GM19372 (cell line): ENCODE results near the gene SULF2.

Experiments
- ATAC-seq: cut with Tn5 transposase; IDR thresholded peaks from one replicate; pipeline ENCODE4 v1.9.1; 2021; ENCODE audit warnings: mild to moderate bottlenecking, low read depth, moderate library complexity; ENCODE audit not compliant: unreplicated experiment

The SULF2 gene

GRCh38 chr20:47661714-47662113 lies 123.6 kb downstream of the SULF2 start:
- ATAC-seq = no peak

- ATAC-seq = no peak
Observed at GRCh38 chr20:47660983-47661700, 124.1 kb downstream of the SULF2 start.

GRCh38 chr20:47660602-47660905 lies 124.7 kb downstream of the SULF2 start:
- no peak for ATAC-seq

- no peak for ATAC-seq
Observed at GRCh38 chr20:47659904-47660601, 125.2 kb downstream of the SULF2 start.

- ATAC-seq = no peak
Observed at GRCh38 chr20:47656318-47656717, 129.0 kb downstream of the SULF2 start.

GRCh38 chr20:47655635-47656034 lies 129.6 kb downstream of the SULF2 start:
- no peak for ATAC-seq

- ATAC-seq = no peak
Observed at GRCh38 chr20:47654370-47654769, 130.9 kb downstream of the SULF2 start.

- no peak for ATAC-seq
Observed at GRCh38 chr20:47653869-47654268, 131.4 kb downstream of the SULF2 start.

- no peak for ATAC-seq
Observed at GRCh38 chr20:47652794-47653193, 132.5 kb downstream of the SULF2 start.

GRCh38 chr20:47652301-47652700 lies 133.0 kb downstream of the SULF2 start:
- ATAC-seq = no peak

GRCh38 chr20:47648943-47649342 lies 136.3 kb downstream of the SULF2 start:
- no peak for ATAC-seq

GRCh38 chr20:47647994-47648393 lies 137.3 kb downstream of the SULF2 start:
- no peak for ATAC-seq

- ATAC-seq = no peak
Observed at GRCh38 chr20:47645632-47646031, 139.6 kb downstream of the SULF2 start.

- no peak for ATAC-seq
Observed at GRCh38 chr20:47642624-47643023, 142.7 kb downstream of the SULF2 start.

- ATAC-seq = no peak
Observed at GRCh38 chr20:47642118-47642517, 143.2 kb downstream of the SULF2 start.

- ATAC-seq = no peak
Observed at GRCh38 chr20:47638851-47639250, 146.4 kb downstream of the SULF2 start.

GRCh38 chr20:47635256-47635655 lies 150.0 kb downstream of the SULF2 start:
- no peak for ATAC-seq

- no peak for ATAC-seq
Observed at GRCh38 chr20:47631078-47631477, 154.2 kb downstream of the SULF2 start.

- no peak for ATAC-seq
Observed at GRCh38 chr20:47629907-47630306, 155.4 kb downstream of the SULF2 start.

- ATAC-seq = no peak
Observed at GRCh38 chr20:47627540-47627939, 157.7 kb downstream of the SULF2 start.

GRCh38 chr20:47623206-47623605 lies 162.1 kb downstream of the SULF2 start:
- no peak for ATAC-seq

GRCh38 chr20:47622118-47622665 lies 163.1 kb downstream of the SULF2 start:
- no peak for ATAC-seq
